Tibial nerve (tissue), 4 donors: ENCODE measurements around the gene SH2D5. TPM values are rescaled to one million over a fixed set of nuclear protein-coding genes. Genes with fewer than 3 reads are reported as not detected.

Experiments used
- DNase-seq, 2 donors: peaks; one replicate each; pipeline ENCODE4 v3.0.0-alpha.2; 2019; ENCODE audit warnings: low spot score in 2 of 2
- H3K27ac ChIP-seq, 4 donors: fragments of 200-600 bp; sonication (generic) in 3 of 4; one replicate each; pipeline ENCODE4 v1.5.1; 2017 to 2019; ENCODE audit warnings: mild to moderate bottlenecking in 1 of 4
- H3K27me3 ChIP-seq, 2 donors: fragments of 200-600 bp; sonication (generic) in 1 of 2; one replicate each; pipeline versions ENCODE4 v1.5.1 to v1.6.0; 2017 to 2019
- H3K36me3 ChIP-seq, 3 donors: fragments of 200-600 bp; sonication (generic); one replicate each; pipeline ENCODE4 v1.5.1; 2018 to 2019
- H3K4me1 ChIP-seq, 4 donors: fragments of 200-600 bp; sonication (generic) in 3 of 4; one replicate each; pipeline ENCODE4 v1.5.1; 2017 to 2019
- H3K4me3 ChIP-seq, 4 donors: fragments of 200-600 bp; sonication (generic) in 3 of 4; one replicate each; pipeline ENCODE4 v1.5.1; 2017 to 2019; ENCODE audit warnings: mild to moderate bottlenecking in 1 of 4, moderate library complexity in 1 of 4
- H3K9me3 ChIP-seq, 4 donors: fragments of 200-600 bp; sonication (generic) in 3 of 4; one replicate each; pipeline ENCODE4 v1.5.1; 2017 to 2019
- EP300 ChIP-seq, 2 donors: sonication (generic); formaldehyde crosslinking; IDR thresholded peaks; one replicate each; pipeline ENCODE4 v1.6.1; 2017; ENCODE audit warnings: antibody characterized with exemption in 2 of 2, mild to moderate bottlenecking in 1 of 2
- POLR2A ChIP-seq, 2 donors: fragments of 450-650 bp; IDR thresholded peaks; one replicate each; pipeline ENCODE4 v1.6.1; 2017; ENCODE audit warnings: antibody characterized with exemption in 2 of 2, mild to moderate bottlenecking in 2 of 2, moderate library complexity in 2 of 2
- WGBS, 2 donors: methylation state at CpG; one replicate each; pipeline ENCODE4 v1.1.5; 2018; 5-methylcytosine and 5-hydroxymethylcytosine counted together
- total RNA-seq, 4 donors: library from RNA; depleted of rRNA; stranded (reverse); fragments of >200 nt; gene quantifications; one replicate each; pipeline ENCODE4 v1.1.0, GENCODE V29; 2016
- TF ChIP-seq, protein P1 (sequence below), 5 experiments: fragments of 200-600 bp in 3 of 5; fragments of 450-650 bp in 2 of 5; sonication (generic) in 3 of 5; IDR thresholded peaks; one replicate each; pipeline ENCODE4 v1.5.1; 2016 to 2019; ENCODE audit warnings: antibody characterized with exemption in 5 of 5, mild to moderate bottlenecking in 3 of 5, moderate library complexity in 2 of 5

Gene SH2D5
- not detected for total RNA-seq

DNA sequence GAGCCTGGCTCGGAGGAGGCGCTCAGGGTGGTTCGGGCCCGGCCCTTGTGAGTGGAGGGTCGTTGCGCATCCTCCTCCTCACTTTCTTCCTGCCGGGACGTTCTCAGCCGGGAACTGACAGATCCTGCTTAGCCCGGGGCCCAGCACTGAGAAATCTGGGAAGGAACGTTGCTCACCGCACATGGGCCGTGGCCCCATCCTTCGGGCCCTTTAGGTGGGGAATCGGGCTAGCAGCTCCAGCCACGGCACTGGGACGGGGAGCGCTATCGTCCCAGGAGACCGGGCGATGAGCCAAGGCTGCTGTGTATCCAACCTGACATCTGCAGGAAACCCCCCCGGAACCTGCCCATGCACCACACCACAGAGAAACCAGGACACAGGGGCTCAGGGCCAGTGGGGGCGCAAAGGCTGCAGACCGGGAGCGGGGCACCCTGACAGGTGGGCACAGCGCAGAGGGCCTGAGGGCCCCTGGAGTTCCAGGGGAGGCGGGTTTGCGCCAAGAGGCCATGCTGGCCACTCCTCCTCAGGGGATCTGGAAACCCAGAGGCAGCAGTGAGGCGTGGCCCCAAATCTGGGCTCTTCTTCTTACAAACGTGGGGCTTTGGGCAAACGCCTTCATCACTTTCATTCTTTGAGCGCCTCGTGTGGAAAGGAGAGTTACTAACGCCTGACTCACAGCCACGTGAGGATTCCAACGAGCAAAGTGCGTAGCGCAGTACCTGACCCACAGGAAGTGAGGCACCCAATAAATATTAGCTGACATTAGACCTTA is at the start of gene SH2D5:
SH2D5 (minus strand) TSS at position 116 of the 772 bp plus-strand sequence. CDS start 4,659 bp downstream, outside the sequence.
- Histone ChIP-seq H3K27me3 (peaks cover 0 to 43% of the 10 kb centered on the region in 2 donors), H3K4me1 (peaks cover 0 to 28% (median 19%) of the 10 kb centered on the region in 4 donors), H3K27ac (peak within 1 kb of the TSS in 2 of 4 donors; percentile 1 to 61), H3K9me3 (no peaks in the 10 kb centered on the region), H3K4me3 (peak within 1 kb of the TSS; percentile 36 to 55 (median 46)), H3K36me3 (peaks cover 0 to 26% (median 0%) of the 10 kb centered on the region in 3 donors)
- DNase-seq, result peak; percentile 38 to 76
- TF ChIP-seq, protein P1, sequence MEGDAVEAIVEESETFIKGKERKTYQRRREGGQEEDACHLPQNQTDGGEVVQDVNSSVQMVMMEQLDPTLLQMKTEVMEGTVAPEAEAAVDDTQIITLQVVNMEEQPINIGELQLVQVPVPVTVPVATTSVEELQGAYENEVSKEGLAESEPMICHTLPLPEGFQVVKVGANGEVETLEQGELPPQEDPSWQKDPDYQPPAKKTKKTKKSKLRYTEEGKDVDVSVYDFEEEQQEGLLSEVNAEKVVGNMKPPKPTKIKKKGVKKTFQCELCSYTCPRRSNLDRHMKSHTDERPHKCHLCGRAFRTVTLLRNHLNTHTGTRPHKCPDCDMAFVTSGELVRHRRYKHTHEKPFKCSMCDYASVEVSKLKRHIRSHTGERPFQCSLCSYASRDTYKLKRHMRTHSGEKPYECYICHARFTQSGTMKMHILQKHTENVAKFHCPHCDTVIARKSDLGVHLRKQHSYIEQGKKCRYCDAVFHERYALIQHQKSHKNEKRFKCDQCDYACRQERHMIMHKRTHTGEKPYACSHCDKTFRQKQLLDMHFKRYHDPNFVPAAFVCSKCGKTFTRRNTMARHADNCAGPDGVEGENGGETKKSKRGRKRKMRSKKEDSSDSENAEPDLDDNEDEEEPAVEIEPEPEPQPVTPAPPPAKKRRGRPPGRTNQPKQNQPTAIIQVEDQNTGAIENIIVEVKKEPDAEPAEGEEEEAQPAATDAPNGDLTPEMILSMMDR (IDR thresholded peaks at IDR 0.05), result peak; percentile 19 to 53 (median 26)
- TF ChIP-seq EP300 (IDR thresholded peaks at IDR 0.05), result peak in 1 of 2 donors; percentile 67
- peak in 1 of 2 donors; percentile 30 for TF ChIP-seq POLR2A (IDR thresholded peaks at IDR 0.05)
- 2 to 4% methylated on average over 31 to 36 of the region's 38 CpGs for WGBS, 2 donors

DNA sequence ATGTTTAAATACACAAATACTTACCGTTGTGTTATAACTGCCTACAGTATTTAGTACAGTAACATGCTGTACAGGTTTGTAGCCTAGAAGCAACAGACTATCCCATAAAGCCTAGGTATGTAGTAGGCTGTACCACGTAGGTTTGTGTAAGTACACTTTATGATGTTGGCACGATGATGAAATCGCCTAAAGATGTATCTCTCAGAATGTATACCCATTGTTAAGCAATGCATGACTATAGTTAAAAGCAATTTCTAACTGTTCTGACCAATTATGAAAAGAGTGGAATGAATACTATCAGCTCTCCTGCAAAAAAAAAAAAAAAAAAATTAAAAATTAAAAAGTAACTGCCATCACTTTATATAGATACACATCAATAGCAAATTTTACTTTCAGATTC is 43.2 kb upstream of the SH2D5 start:
- Histone ChIP-seq H3K9me3 (no peaks in the 10 kb centered on the region), H3K36me3 (peaks cover 0 to 75% (median 0%) of the 10 kb centered on the region in 3 donors), H3K4me1 (peaks cover 0 to 37% (median 7%) of the 10 kb centered on the region in 4 donors), H3K27me3 (no peaks in the 10 kb centered on the region), H3K27ac (no peak overlapping the region), H3K4me3 (no peak overlapping the region)
- WGBS, 2 donors, result 91 to 93% methylated on average over 4 of the region's 4 CpGs
- DNase-seq, result no peak
- TF ChIP-seq EP300 (IDR thresholded peaks at IDR 0.05), result no peak
- TF ChIP-seq, protein P1 (IDR thresholded peaks at IDR 0.05), result no peak
- no peak for TF ChIP-seq POLR2A (IDR thresholded peaks at IDR 0.05)

DNA sequence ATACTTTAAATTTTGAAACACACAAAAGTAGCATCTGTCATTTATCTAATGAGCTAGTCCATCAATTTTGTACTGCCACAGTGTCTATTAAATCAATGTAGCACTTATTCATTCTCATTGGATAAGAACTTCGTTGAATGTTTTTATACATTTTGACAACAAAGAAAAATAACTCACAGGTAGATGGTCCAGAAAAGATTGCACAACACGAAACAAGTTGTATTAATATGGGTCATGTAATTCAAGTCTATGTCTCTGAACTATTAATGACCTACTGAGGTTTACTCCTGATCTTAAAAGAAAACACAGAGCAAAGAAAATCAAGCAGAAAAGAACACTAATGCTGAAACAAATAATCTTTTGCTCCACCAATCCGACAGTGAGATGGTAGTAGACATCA is 39.3 kb upstream of the SH2D5 start:
- H3K9me3 ChIP-seq, result no peaks in the 10 kb centered on the region
- H3K27me3 ChIP-seq, result no peaks in the 10 kb centered on the region
- DNase-seq, result no peak
- 86 to 89% methylated on average over 3 of the region's 3 CpGs for WGBS, 2 donors
- TF ChIP-seq, protein P1 (IDR thresholded peaks at IDR 0.05), result no peak
- TF ChIP-seq POLR2A (IDR thresholded peaks at IDR 0.05), result no peak
- no peak for TF ChIP-seq EP300 (IDR thresholded peaks at IDR 0.05)
- H3K4me1 ChIP-seq, result peaks cover 0 to 9% (median 4%) of the 10 kb centered on the region in 4 donors
- peaks cover 4 to 89% (median 14%) of the 10 kb centered on the region in 3 donors for H3K36me3 ChIP-seq
- H3K4me3 ChIP-seq, result no peak overlapping the region
- H3K27ac ChIP-seq, result no peak overlapping the region

DNA sequence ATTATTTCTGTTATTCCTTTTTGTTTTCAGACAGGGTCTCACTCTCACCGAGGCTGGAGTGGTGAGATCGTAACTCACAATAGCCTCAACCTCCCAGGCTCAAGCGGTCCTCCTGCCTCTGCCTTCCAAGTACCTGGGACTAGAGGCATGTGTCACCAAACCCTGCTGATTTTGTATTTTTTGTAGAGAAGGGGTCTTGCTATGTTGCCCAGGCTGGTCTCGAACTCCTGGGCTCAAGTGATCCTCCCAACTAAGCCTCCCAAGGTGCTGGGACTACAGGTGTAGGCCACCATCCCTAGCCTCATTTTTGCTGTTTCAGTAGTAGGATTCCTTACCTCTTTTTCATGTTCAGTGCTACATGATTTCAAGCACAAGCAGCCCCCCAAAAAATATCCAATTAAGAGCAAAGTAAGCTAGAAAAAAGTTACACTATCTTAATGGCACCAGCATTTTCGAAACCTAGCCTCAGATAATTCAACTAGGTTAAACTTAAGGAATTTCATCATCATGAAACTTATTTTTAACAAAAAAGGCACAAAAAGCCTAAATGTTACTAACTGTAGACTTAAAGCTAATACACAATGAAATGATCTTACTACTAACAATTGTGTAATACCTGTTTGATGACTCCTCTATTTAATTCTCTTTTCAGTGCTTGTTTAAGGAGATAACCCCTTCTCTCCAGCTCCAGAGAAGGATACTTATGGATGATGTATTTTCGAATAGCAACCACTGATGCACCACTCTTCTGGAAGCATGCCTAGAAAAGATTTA is 38.0 kb upstream of the SH2D5 start:
- DNase-seq, result no peak
- H3K36me3 ChIP-seq, result peaks cover 6 to 99% (median 18%) of the 10 kb centered on the region in 3 donors
- 93% methylated on average over 6 of the region's 6 CpGs for WGBS, 2 donors
- no peaks in the 10 kb centered on the region for H3K4me1 ChIP-seq
- no peak overlapping the region for H3K4me3 ChIP-seq
- H3K9me3 ChIP-seq, result no peaks in the 10 kb centered on the region
- no peaks in the 10 kb centered on the region for H3K27me3 ChIP-seq
- TF ChIP-seq POLR2A (IDR thresholded peaks at IDR 0.05) (no peak), EP300 (IDR thresholded peaks at IDR 0.05) (no peak)
- TF ChIP-seq, protein P1 (IDR thresholded peaks at IDR 0.05), result no peak
- no peak overlapping the region for H3K27ac ChIP-seq

DNA sequence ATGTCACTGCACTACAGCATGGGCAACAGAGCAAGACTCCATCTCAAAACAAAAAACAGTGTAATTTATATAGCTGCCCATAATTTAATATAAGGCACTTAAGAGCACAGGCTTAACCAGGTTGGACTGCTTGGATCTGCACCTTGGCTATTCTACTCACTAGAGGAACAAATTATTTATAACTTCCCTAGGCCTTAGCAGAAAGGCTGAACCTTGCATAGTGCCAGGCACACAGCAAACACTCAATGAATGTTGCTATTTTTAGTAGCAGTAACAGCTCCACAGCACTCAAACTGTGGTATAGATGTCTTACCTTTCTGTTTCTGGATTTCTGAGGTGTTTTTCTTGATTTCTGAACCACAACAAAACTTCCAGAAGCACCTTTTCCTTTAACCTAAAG is 34.8 kb upstream of the SH2D5 start:
- H3K27me3 ChIP-seq, result no peaks in the 10 kb centered on the region
- no peak for DNase-seq
- H3K27ac ChIP-seq, result no peak overlapping the region
- H3K9me3 ChIP-seq, result no peaks in the 10 kb centered on the region
- H3K36me3 ChIP-seq, result peaks cover 8 to 99% (median 35%) of the 10 kb centered on the region in 3 donors
- H3K4me1 ChIP-seq, result no peaks in the 10 kb centered on the region
- TF ChIP-seq EP300 (IDR thresholded peaks at IDR 0.05) (no peak), POLR2A (IDR thresholded peaks at IDR 0.05) (no peak)
- TF ChIP-seq, protein P1 (IDR thresholded peaks at IDR 0.05), result no peak
- H3K4me3 ChIP-seq, result no peak overlapping the region
